Urinary bladder (tissue), 2 donors: ENCODE measurements around the gene HLTF. TPM values are rescaled to one million over a fixed set of nuclear protein-coding genes. Genes with fewer than 3 reads are reported as not detected.

Experiments
- polyA plus RNA-seq: library from polyadenylated mRNA; stranded (reverse); fragments of 200-250 nt; gene quantifications from one replicate; pipeline ENCODE4 v1.2.3, GENCODE V29; 2013
- small RNA-seq: library from RNA; depleted of rRNA; stranded (forward); fragments of <200 nt; gene quantifications from one replicate; pipeline ENCODE3, GENCODE V24; 2014
- total RNA-seq: library from RNA; depleted of rRNA; stranded (reverse); fragments of >200 nt; gene quantifications from one replicate; pipeline ENCODE4 v1.2.3, GENCODE V29; 2014
- donor health status: healthy.

HLTF gene
- total and polyA plus RNA-seq, 2 donors = 13.5 to 72.7 TPM

Small RNA genes lying within 50 kb of the gene (small RNA-seq; reads per million reads assigned to genes)
- not detected for gene RF00019

Other genes with a start within 250 kb of the HLTF start
- 93.3 TPM for gene CPA3, start 221.2 kb downstream of the HLTF start, total RNA-seq
- gene CPA3, start 221.2 kb downstream of the HLTF start, polyA plus RNA-seq = 29.2 TPM
- 33.2 TPM for gene GYG1, start 95.0 kb downstream of the HLTF start, total RNA-seq
- gene GYG1, start 95.0 kb downstream of the HLTF start, polyA plus RNA-seq = 214 TPM
- 30.5 TPM for gene HPS3, start 43.1 kb upstream of the HLTF start, total RNA-seq
- gene HPS3, start 43.1 kb upstream of the HLTF start, polyA plus RNA-seq = 12.7 TPM
- 1.9 TPM for gene CP, start 135.3 kb upstream of the HLTF start, total RNA-seq
- 12.7 TPM for gene CP, start 135.3 kb upstream of the HLTF start, polyA plus RNA-seq
- 33.4 TPM for gene TM4SF18, start 247.1 kb upstream of the HLTF start, total RNA-seq
- gene TM4SF18, start 247.1 kb upstream of the HLTF start, polyA plus RNA-seq = 3.2 TPM